Progenitor cell of endocrine pancreas (in vitro differentiated cells): ENCODE data around the gene PCSK5. TPM values are rescaled to one million over a fixed set of nuclear protein-coding genes. Genes with fewer than 3 reads are reported as not detected.

Experiments
- DNase-seq: peaks from one replicate; pipeline ENCODE4 v3.0.0; 2021; ENCODE audit warnings: low spot score; ENCODE audit not compliant: unreplicated experiment
- H3K27ac Mint-ChIP-seq: 2 replicates; pipeline ENCODE4 v1.8.0; 2021; ENCODE audit warnings: mild to moderate bottlenecking, moderate library complexity, mixed read lengths
- H3K27me3 Mint-ChIP-seq: 2 replicates; pipeline ENCODE4 v1.8.0; 2021; ENCODE audit warnings: mixed read lengths
- H3K36me3 Mint-ChIP-seq: 2 replicates; pipeline ENCODE4 v1.8.0; 2022; ENCODE audit warnings: mixed read lengths; ENCODE audit not compliant: insufficient read depth
- H3K4me1 Mint-ChIP-seq: 2 replicates; pipeline ENCODE4 v1.8.0; 2021; ENCODE audit warnings: low read depth, mixed read lengths
- H3K4me3 Mint-ChIP-seq: 2 replicates; pipeline ENCODE4 v1.8.0; 2021; ENCODE audit warnings: low read depth, mild to moderate bottlenecking, moderate library complexity, mixed read lengths
- H3K9me3 Mint-ChIP-seq: 2 replicates; pipeline ENCODE4 v1.8.0; 2021; ENCODE audit warnings: low read depth, mixed read lengths
- CTCF ChIP-seq: fragments of 200-600 bp; sonication (generic); IDR thresholded peaks from one replicate; pipeline ENCODE4 v1.5.0; 2021; ENCODE audit warnings: antibody characterized with exemption, mild to moderate bottlenecking; ENCODE audit not compliant: unreplicated experiment
- total RNA-seq: library from RNA; stranded (reverse); gene quantifications from 2 replicates; pipeline ENCODE4 v1.2.1, GENCODE V29; 2021

The PCSK5 gene
- total RNA-seq, 1 donor from 2014 or later = 7.3 TPM

GRCh38 chr9:76267284-76267652 lies 376.8 kb downstream of the PCSK5 start:
- no peak for TF ChIP-seq CTCF
- H3K9me3 Mint-ChIP-seq = peaks cover 9% of the 10 kb centered on the region
- no peak for DNase-seq
- no peak overlapping the region for H3K27ac Mint-ChIP-seq
- H3K4me3 Mint-ChIP-seq = no peak overlapping the region
- H3K36me3 Mint-ChIP-seq = no peaks in the 10 kb centered on the region
- H3K27me3 Mint-ChIP-seq = peaks cover 2% of the 10 kb centered on the region
- peaks cover 13% of the 10 kb centered on the region for H3K4me1 Mint-ChIP-seq

DNA sequence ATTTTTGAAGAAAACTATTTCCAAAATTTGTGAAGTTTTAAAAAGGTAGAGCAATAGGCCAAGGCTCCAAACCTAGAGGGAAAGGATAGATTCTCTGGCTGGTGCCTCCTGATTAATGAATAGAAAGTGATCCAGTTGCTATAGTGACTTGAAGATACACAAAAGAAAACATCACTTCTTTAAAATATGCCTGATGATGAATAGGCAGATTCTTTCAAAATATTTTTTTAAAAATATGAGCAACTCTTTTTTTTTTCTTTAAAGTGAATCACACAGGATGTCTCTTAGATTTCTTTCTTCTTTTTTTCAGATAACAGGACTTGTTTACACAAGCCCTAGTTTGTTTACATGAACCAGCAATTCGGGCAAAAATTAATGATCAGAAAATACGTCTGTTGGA lies 379.3 kb downstream of the PCSK5 start:
- H3K4me3 Mint-ChIP-seq = no peak overlapping the region
- H3K36me3 Mint-ChIP-seq = no peaks in the 10 kb centered on the region
- no peak for DNase-seq
- TF ChIP-seq CTCF = no peak
- H3K9me3 Mint-ChIP-seq = no peaks in the 10 kb centered on the region
- peaks cover 2% of the 10 kb centered on the region for H3K27me3 Mint-ChIP-seq
- H3K27ac Mint-ChIP-seq = no peak overlapping the region
- peaks cover 13% of the 10 kb centered on the region for H3K4me1 Mint-ChIP-seq

DNA sequence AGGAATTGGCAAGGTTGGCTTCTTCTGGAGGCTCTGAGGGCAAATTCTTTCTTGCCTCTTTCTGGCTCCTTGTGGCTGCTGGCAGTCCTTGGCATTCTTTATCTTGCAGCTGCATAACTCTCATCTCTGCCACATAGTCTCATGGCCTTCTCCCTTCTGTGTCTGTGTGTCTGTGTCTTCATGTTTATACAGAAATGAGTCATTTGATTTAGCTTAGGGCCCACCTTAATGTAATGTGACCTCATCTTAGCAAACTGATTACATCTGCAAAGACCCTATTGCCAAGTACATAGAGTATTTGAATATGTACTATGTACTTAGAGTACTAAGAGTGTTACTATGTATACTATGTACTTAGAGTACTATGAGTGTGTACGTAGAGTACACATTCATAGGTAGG lies 381.3 kb downstream of the PCSK5 start:
- peaks cover 13% of the 10 kb centered on the region for H3K4me1 Mint-ChIP-seq
- no peaks in the 10 kb centered on the region for H3K36me3 Mint-ChIP-seq
- no peaks in the 10 kb centered on the region for H3K27me3 Mint-ChIP-seq
- TF ChIP-seq CTCF = no peak
- no peak overlapping the region for H3K4me3 Mint-ChIP-seq
- no peak for DNase-seq
- H3K9me3 Mint-ChIP-seq = no peaks in the 10 kb centered on the region
- H3K27ac Mint-ChIP-seq = no peak overlapping the region

- peaks cover 3% of the 10 kb centered on the region for H3K27me3 Mint-ChIP-seq
- no peaks in the 10 kb centered on the region for H3K4me1 Mint-ChIP-seq
- H3K9me3 Mint-ChIP-seq = no peaks in the 10 kb centered on the region
- TF ChIP-seq CTCF = no peak
- H3K4me3 Mint-ChIP-seq = no peak overlapping the region
- H3K36me3 Mint-ChIP-seq = no peaks in the 10 kb centered on the region
- no peak for DNase-seq
- no peak overlapping the region for H3K27ac Mint-ChIP-seq
Observed at GRCh38 chr9:76289042-76289441, 398.6 kb downstream of the PCSK5 start.

- TF ChIP-seq CTCF = no peak
- H3K4me3 Mint-ChIP-seq = no peak overlapping the region
- H3K9me3 Mint-ChIP-seq = no peaks in the 10 kb centered on the region
- DNase-seq = no peak
- H3K27ac Mint-ChIP-seq = no peak overlapping the region
- no peaks in the 10 kb centered on the region for H3K36me3 Mint-ChIP-seq
- H3K4me1 Mint-ChIP-seq = no peaks in the 10 kb centered on the region
- H3K27me3 Mint-ChIP-seq = peaks cover 3% of the 10 kb centered on the region
Observed at GRCh38 chr9:76289703-76290102, 399.2 kb downstream of the PCSK5 start.

- no peak for DNase-seq
- no peak for TF ChIP-seq CTCF
- no peak overlapping the region for H3K4me3 Mint-ChIP-seq
- peaks cover 3% of the 10 kb centered on the region for H3K27me3 Mint-ChIP-seq
- H3K36me3 Mint-ChIP-seq = no peaks in the 10 kb centered on the region
- no peaks in the 10 kb centered on the region for H3K4me1 Mint-ChIP-seq
- H3K27ac Mint-ChIP-seq = no peak overlapping the region
- no peaks in the 10 kb centered on the region for H3K9me3 Mint-ChIP-seq
Observed at GRCh38 chr9:76290555-76290954, 400.1 kb downstream of the PCSK5 start.
